Measurements from ENCODE around the gene MED16.
"Not testable (repeated sequence)": the region's sequence is repeated elsewhere in the genome, so short reads cannot be mapped to it uniquely, and the experiment has no call there.

Gene MED16

DNA sequence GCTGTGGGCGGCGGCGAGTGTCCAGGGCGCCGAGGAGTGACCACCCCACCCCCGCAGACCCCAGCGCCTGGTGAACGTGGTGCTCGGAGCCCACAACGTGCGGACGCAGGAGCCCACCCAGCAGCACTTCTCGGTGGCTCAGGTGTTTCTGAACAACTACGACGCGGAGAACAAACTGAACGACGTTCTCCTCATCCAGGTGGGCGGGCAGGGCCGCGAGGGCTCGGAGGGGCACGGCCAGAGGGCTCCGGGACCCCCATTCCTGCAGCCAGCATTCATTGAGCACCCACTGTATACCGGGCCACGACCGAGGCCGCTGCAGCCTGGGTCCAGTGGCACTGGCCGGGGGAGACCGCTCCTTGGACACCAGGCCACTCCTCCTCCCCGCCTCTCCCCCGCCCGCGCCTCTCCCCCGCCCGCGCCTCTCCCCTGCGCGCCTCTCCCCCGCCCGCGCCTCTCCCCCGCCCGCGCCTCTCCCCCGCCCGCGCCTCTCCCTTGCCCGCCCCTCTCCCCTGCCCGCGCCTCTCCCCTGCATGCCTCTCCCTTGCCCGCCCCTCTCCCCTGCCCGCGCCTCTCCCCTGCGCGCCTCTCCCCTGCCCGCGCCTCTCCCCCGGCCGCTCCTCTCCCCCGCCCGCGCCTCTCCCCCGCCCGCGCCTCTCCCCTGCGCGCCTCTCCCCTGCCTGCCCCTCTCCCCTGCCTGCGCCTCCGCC is 49.0 kb downstream of the MED16 start:
- TF ChIP-seq EZH2 (IDR thresholded peaks at IDR 0.05; ENCODE audit: borderline replicate concordance, low read length) = no peak
- TF ChIP-seq, protein P1, sequence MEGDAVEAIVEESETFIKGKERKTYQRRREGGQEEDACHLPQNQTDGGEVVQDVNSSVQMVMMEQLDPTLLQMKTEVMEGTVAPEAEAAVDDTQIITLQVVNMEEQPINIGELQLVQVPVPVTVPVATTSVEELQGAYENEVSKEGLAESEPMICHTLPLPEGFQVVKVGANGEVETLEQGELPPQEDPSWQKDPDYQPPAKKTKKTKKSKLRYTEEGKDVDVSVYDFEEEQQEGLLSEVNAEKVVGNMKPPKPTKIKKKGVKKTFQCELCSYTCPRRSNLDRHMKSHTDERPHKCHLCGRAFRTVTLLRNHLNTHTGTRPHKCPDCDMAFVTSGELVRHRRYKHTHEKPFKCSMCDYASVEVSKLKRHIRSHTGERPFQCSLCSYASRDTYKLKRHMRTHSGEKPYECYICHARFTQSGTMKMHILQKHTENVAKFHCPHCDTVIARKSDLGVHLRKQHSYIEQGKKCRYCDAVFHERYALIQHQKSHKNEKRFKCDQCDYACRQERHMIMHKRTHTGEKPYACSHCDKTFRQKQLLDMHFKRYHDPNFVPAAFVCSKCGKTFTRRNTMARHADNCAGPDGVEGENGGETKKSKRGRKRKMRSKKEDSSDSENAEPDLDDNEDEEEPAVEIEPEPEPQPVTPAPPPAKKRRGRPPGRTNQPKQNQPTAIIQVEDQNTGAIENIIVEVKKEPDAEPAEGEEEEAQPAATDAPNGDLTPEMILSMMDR (IDR thresholded peaks at IDR 0.05; ENCODE audit: low read length) = no peak
- H3K4me3 ChIP-seq (ENCODE audit: low read depth, low read length, poor library complexity, severe bottlenecking) = no peak overlapping the region
- no peak overlapping the region for H3K9ac ChIP-seq (ENCODE audit: low read length)

DNA sequence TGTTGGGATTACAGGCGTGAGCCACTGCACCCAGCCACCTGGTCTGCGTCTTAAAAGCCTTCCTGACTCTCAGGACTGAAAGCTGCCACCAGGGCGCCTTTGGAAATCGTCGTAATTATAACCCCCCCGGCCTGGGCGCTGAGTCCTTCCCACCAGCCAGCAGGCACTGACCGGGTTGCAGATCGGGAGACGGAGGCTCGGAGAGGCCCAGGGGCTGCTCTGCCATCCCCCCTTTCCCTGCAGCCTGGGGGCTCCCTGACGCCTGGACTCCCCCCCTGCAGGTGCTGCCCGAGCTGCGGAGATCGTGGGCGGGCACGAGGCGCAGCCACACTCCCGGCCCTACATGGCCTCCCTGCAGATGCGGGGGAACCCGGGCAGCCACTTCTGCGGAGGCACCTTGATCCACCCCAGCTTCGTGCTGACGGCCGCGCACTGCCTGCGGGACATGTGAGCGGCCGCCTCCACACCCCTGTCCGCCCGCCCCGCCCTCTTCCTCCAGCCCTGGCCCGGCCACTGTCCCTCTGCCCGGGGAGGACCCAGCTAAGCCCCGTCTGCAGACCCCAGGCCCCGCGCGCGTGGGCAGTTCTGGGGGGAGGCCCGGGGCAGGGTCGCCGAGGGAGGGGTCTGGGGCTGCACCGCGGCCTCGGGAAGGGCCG is 49.7 kb downstream of the MED16 start:
- H3K4me2 ChIP-seq (ENCODE audit: low read length) = no peak overlapping the region
- no peak for TF ChIP-seq EZH2 (IDR thresholded peaks at IDR 0.05; ENCODE audit: borderline replicate concordance, low read length)
- TF ChIP-seq, protein P1 (IDR thresholded peaks at IDR 0.05; ENCODE audit: low read length) = no peak
- H4K20me1 ChIP-seq (ENCODE audit: insufficient read depth, low read length) = no peaks in the 10 kb centered on the region
- no peaks in the 10 kb centered on the region for H3F3A ChIP-seq (ENCODE audit: insufficient read depth, low read length)
- H3K27ac ChIP-seq (ENCODE audit: low read depth, low read length, poor library complexity, severe bottlenecking) = no peak overlapping the region
- no peak overlapping the region for H3K9ac ChIP-seq (ENCODE audit: low read length)
- H3K4me1 ChIP-seq (ENCODE audit: insufficient read depth, low read length, severe bottlenecking) = no peaks in the 10 kb centered on the region
- no peak overlapping the region for H2AFZ ChIP-seq (ENCODE audit: low read length)
- H3K27me3 ChIP-seq (ENCODE audit: insufficient read depth, low read length) = peaks cover 4% of the 10 kb centered on the region; the same call in 1 of the 2 replicates
- H3K9me2 ChIP-seq (ENCODE audit: low read depth, low read length) = no peaks in the 10 kb centered on the region
- no peak overlapping the region for H3K4me3 ChIP-seq (ENCODE audit: low read depth, low read length, poor library complexity, severe bottlenecking)
- H3K9me3 ChIP-seq (ENCODE audit: low read length) = no peaks in the 10 kb centered on the region
- H3K79me2 ChIP-seq (ENCODE audit: insufficient read depth, low read length) = no peaks in the 10 kb centered on the region
- no peaks in the 10 kb centered on the region for H3K36me3 ChIP-seq (ENCODE audit: insufficient read depth, low read length)

More for the DNA sequence above, 49.0 kb downstream of the MED16 start:
- Histone ChIP-seq H3K9me2 (ENCODE audit: low read depth, low read length) (no peaks in the 10 kb centered on the region), H2AFZ (ENCODE audit: low read length) (no peak overlapping the region), H3K79me2 (ENCODE audit: insufficient read depth, low read length) (no peaks in the 10 kb centered on the region), H4K20me1 (ENCODE audit: insufficient read depth, low read length) (no peaks in the 10 kb centered on the region), H3K4me2 (ENCODE audit: low read length) (no peak overlapping the region), H3F3A (ENCODE audit: insufficient read depth, low read length) (no peaks in the 10 kb centered on the region), H3K9me3 (ENCODE audit: low read length) (no peaks in the 10 kb centered on the region), H3K4me1 (ENCODE audit: insufficient read depth, low read length, severe bottlenecking) (no peaks in the 10 kb centered on the region), H3K27me3 (ENCODE audit: insufficient read depth, low read length) (peaks cover 4% of the 10 kb centered on the region; the same call in 1 of the 2 replicates), H3K27ac (ENCODE audit: low read depth, low read length, poor library complexity, severe bottlenecking) (no peak overlapping the region), H3K36me3 (ENCODE audit: insufficient read depth, low read length) (no peaks in the 10 kb centered on the region)

DNA sequence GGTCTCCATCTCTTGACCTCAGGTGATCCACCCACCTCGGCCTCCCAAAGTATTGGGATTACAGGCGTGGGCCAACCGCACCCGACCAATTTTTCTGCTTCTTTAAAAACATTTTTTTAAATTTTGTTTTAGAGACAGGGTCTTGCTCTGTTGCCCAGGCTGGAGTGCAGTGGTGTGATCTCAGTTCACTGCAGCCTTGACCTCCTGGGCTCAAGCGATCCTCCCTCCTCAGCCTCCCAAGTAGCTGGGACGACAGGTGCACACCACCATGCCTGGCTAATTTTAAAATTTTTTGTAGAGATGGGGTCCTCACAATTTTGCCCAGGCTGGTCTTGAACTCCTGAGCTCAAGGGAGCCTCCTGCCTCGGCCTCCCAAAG is 50.2 kb downstream of the MED16 start:
- not testable (repeated sequence) for H3K79me2 ChIP-seq (ENCODE audit: insufficient read depth, low read length); H3F3A ChIP-seq (ENCODE audit: insufficient read depth, low read length); H3K9ac ChIP-seq (ENCODE audit: low read length); H4K20me1 ChIP-seq (ENCODE audit: insufficient read depth, low read length); H3K4me3 ChIP-seq (ENCODE audit: low read depth, low read length, poor library complexity, severe bottlenecking); H3K27ac ChIP-seq (ENCODE audit: low read depth, low read length, poor library complexity, severe bottlenecking); H3K4me1 ChIP-seq (ENCODE audit: insufficient read depth, low read length, severe bottlenecking); H3K27me3 ChIP-seq (ENCODE audit: insufficient read depth, low read length); H3K9me3 ChIP-seq (ENCODE audit: low read length); H2AFZ ChIP-seq (ENCODE audit: low read length); H3K4me2 ChIP-seq (ENCODE audit: low read length); H3K36me3 ChIP-seq (ENCODE audit: insufficient read depth, low read length); H3K9me2 ChIP-seq (ENCODE audit: low read depth, low read length)
